Neuronal stem cell (in vitro differentiated cells): ENCODE results near the gene PSMA8.

Experiments used
- DNase-seq: peaks from one replicate; pipeline ENCODE4 v3.0.0-alpha.2; 2013; ENCODE audit warnings: low spot score
- H2AFZ ChIP-seq: one replicate; pipeline ENCODE4 v1.6.1; 2013; ENCODE audit warnings: mild to moderate bottlenecking, low read length, inconsistent platforms
- H2AK5ac ChIP-seq: 2 replicates; pipeline ENCODE4 v1.6.1; 2013; ENCODE audit warnings: low read depth, mild to moderate bottlenecking, inconsistent platforms, low read length, moderate library complexity, mixed read lengths
- H2BK120ac ChIP-seq: 2 replicates; pipeline ENCODE4 v1.6.1; 2013; ENCODE audit warnings: low read depth, mild to moderate bottlenecking, inconsistent platforms, low read length, moderate library complexity, mixed read lengths
- H2BK12ac ChIP-seq: one replicate; pipeline ENCODE4 v1.6.1; 2013; ENCODE audit warnings: low read length, inconsistent platforms
- H2BK15ac ChIP-seq: 2 replicates; pipeline ENCODE4 v1.6.1; 2013; ENCODE audit warnings: mild to moderate bottlenecking, low read length, inconsistent platforms, mixed read lengths
- H2BK5ac ChIP-seq: one replicate; pipeline ENCODE4 v1.6.1; 2013; ENCODE audit warnings: inconsistent platforms, mild to moderate bottlenecking, low read length, moderate library complexity
- H3K14ac ChIP-seq: one replicate; pipeline ENCODE4 v1.6.1; 2013; ENCODE audit warnings: low read length, inconsistent platforms
- H3K18ac ChIP-seq: 2 replicates; pipeline ENCODE4 v1.6.1; 2013; ENCODE audit warnings: low read length, inconsistent platforms
- H3K23ac ChIP-seq: 2 replicates; pipeline ENCODE4 v1.6.1; 2013; ENCODE audit warnings: low read depth, mild to moderate bottlenecking, mixed read lengths, low read length, inconsistent platforms; ENCODE audit not compliant: poor library complexity
- H3K27ac ChIP-seq: replicated peaks from 3 replicates; pipeline ENCODE4 v1.5.1; 2013; ENCODE audit warnings: low read length, inconsistent platforms
- H3K27me3 ChIP-seq, 3 experiments: 2 replicates each; pipeline ENCODE4 v1.6.1; 2013; ENCODE audit warnings: low read length in 3 of 3, mild to moderate bottlenecking in 2 of 3, inconsistent platforms in 1 of 3, low read depth in 1 of 3, mixed read lengths in 1 of 3, moderate library complexity in 1 of 3; ENCODE audit not compliant: control insufficient read depth in 3 of 3, insufficient read depth in 3 of 3
- H3K36me3 ChIP-seq, 2 donors: replicated peaks in 1 of 2; 2 replicates each; pipeline ENCODE4 v1.6.1; 2013; ENCODE audit warnings: low read length in 2 of 2; ENCODE audit not compliant: control insufficient read depth in 2 of 2, insufficient read depth in 2 of 2
- H3K4ac ChIP-seq: 2 replicates; pipeline ENCODE4 v1.6.1; 2013; ENCODE audit warnings: inconsistent platforms, mild to moderate bottlenecking, low read length, moderate library complexity
- H3K4me1 ChIP-seq, 2 donors: 1 replicate in 1 of 2; 2 replicates in 1 of 2; pipeline ENCODE4 v1.6.1; 2013; ENCODE audit warnings: low read length in 2 of 2, low read depth in 1 of 2; ENCODE audit not compliant: control insufficient read depth in 2 of 2, insufficient read depth in 1 of 2
- H3K4me2 ChIP-seq: one replicate; pipeline ENCODE4 v1.6.1; 2013; ENCODE audit warnings: mild to moderate bottlenecking, low read length, inconsistent platforms; ENCODE audit not compliant: insufficient read depth, poor library complexity, severe bottlenecking
- H3K4me3 ChIP-seq, 2 donors: 2 replicates each; pipeline ENCODE4 v1.5.1; 2013; ENCODE audit warnings: low read length in 2 of 2, mild to moderate bottlenecking in 2 of 2, inconsistent platforms in 1 of 2, moderate library complexity in 1 of 2
- H3K79me1 ChIP-seq: one replicate; pipeline ENCODE4 v1.6.1; 2013; ENCODE audit warnings: low read depth, mild to moderate bottlenecking, inconsistent platforms, low read length, moderate library complexity
- H3K9ac ChIP-seq: one replicate; pipeline ENCODE4 v1.6.1; 2013; ENCODE audit warnings: mild to moderate bottlenecking, low read depth, low read length, inconsistent platforms; ENCODE audit not compliant: poor library complexity
- H3K9me3 ChIP-seq, 2 donors: replicated peaks in 1 of 2; 2 replicates each; pipeline versions ENCODE3 to v1.6.1; 2013; ENCODE audit warnings: low read length in 2 of 2, mild to moderate bottlenecking in 2 of 2, inconsistent platforms in 1 of 2, low read depth in 1 of 2, mixed read lengths in 1 of 2, moderate library complexity in 1 of 2; ENCODE audit not compliant: control insufficient read depth in 2 of 2, insufficient read depth in 1 of 2
- H4K8ac ChIP-seq: one replicate; pipeline ENCODE4 v1.6.1; 2013; ENCODE audit warnings: low read depth, mild to moderate bottlenecking, inconsistent platforms, low read length, moderate library complexity
- H4K91ac ChIP-seq: one replicate; pipeline ENCODE4 v1.6.1; 2013; ENCODE audit warnings: low read length, low read depth, mild to moderate bottlenecking, inconsistent platforms; ENCODE audit not compliant: poor library complexity
- WGBS, 2 donors: extraction: QIAGEN DNeasy Blood & Tissue Kit; methylation state at CpG; one replicate each; pipeline ENCODE4 v1.1.7; 2013; ENCODE audit warnings: missing lambda C conversion rate in 2 of 2, mixed read lengths in 1 of 2; ENCODE audit not compliant: insufficient read length in 2 of 2, insufficient replicate concordance in 1 of 2; ENCODE audit errors: extremely low coverage in 2 of 2; 5-methylcytosine and 5-hydroxymethylcytosine counted together

The PSMA8 gene

GRCh38 chr18:26176134-26176533, 42.5 kb downstream of the PSMA8 start:
- H2BK5ac ChIP-seq, result no peak overlapping the region
- no peak overlapping the region for H3K9ac ChIP-seq
- H3K4me3 ChIP-seq, result no peak overlapping the region
- no peaks in the 10 kb centered on the region for H3K9me3 ChIP-seq
- H3K18ac ChIP-seq, result no peak overlapping the region
- no peak overlapping the region for H2BK15ac ChIP-seq
- H3K4me1 ChIP-seq, result no peaks in the 10 kb centered on the region
- no peak overlapping the region for H4K8ac ChIP-seq
- H3K79me1 ChIP-seq, result no peaks in the 10 kb centered on the region
- DNase-seq, result no peak
- no peak overlapping the region for H3K4ac ChIP-seq
- no peak overlapping the region for H2AK5ac ChIP-seq
- no peak overlapping the region for H3K4me2 ChIP-seq
- no peaks in the 10 kb centered on the region for H3K27me3 ChIP-seq
- H3K14ac ChIP-seq, result no peak overlapping the region
- H2BK12ac ChIP-seq, result no peak overlapping the region
- no peak overlapping the region for H2AFZ ChIP-seq
- no peaks in the 10 kb centered on the region for H3K36me3 ChIP-seq
- H3K23ac ChIP-seq, result no peak overlapping the region
- H4K91ac ChIP-seq, result no peak overlapping the region
- no peak overlapping the region for H3K27ac ChIP-seq
- no peak overlapping the region for H2BK120ac ChIP-seq

- Histone ChIP-seq H3K4me1 (no peaks in the 10 kb centered on the region), H3K23ac (no peak overlapping the region), H2AK5ac (no peak overlapping the region), H2AFZ (no peak overlapping the region), H3K27me3 (no peaks in the 10 kb centered on the region), H3K4ac (no peak overlapping the region), H4K91ac (no peak overlapping the region), H3K36me3 (no peaks in the 10 kb centered on the region), H2BK12ac (no peak overlapping the region), H3K9me3 (no peaks in the 10 kb centered on the region), H3K18ac (no peak overlapping the region), H3K4me3 (no peak overlapping the region), H2BK120ac (no peak overlapping the region), H3K4me2 (no peak overlapping the region), H3K14ac (no peak overlapping the region), H4K8ac (no peak overlapping the region), H3K9ac (no peak overlapping the region), H2BK15ac (no peak overlapping the region), H3K79me1 (no peaks in the 10 kb centered on the region), H2BK5ac (no peak overlapping the region), H3K27ac (no peak overlapping the region)
- no peak for DNase-seq
- no CpG with 5 or more reads among the region's 7 CpGs for WGBS, 2 donors
Observed at GRCh38 chr18:26181343-26181826, 47.7 kb downstream of the PSMA8 start.

GRCh38 chr18:26183395-26184112, 49.9 kb downstream of the PSMA8 start:
- Histone ChIP-seq H3K14ac (no peak overlapping the region), H2AK5ac (no peak overlapping the region), H3K27me3 (no peaks in the 10 kb centered on the region), H3K9ac (no peak overlapping the region), H3K4me1 (no peaks in the 10 kb centered on the region), H3K18ac (no peak overlapping the region), H3K27ac (no peak overlapping the region), H3K4me3 (no peak overlapping the region), H3K79me1 (no peaks in the 10 kb centered on the region), H2BK5ac (no peak overlapping the region), H2AFZ (no peak overlapping the region), H3K36me3 (no peaks in the 10 kb centered on the region), H3K23ac (no peak overlapping the region), H2BK15ac (no peak overlapping the region), H2BK120ac (no peak overlapping the region), H2BK12ac (no peak overlapping the region), H4K8ac (no peak overlapping the region), H3K9me3 (no peaks in the 10 kb centered on the region), H4K91ac (no peak overlapping the region), H3K4ac (no peak overlapping the region), H3K4me2 (no peak overlapping the region)
- DNase-seq, result no peak

- Histone ChIP-seq H3K4me2 (no peak overlapping the region), H2AFZ (no peak overlapping the region), H2BK12ac (no peak overlapping the region), H3K27me3 (no peaks in the 10 kb centered on the region), H3K4me1 (no peaks in the 10 kb centered on the region), H3K9me3 (no peaks in the 10 kb centered on the region), H3K4ac (no peak overlapping the region), H4K91ac (no peak overlapping the region), H2AK5ac (no peak overlapping the region), H2BK120ac (no peak overlapping the region), H4K8ac (no peak overlapping the region), H3K23ac (no peak overlapping the region), H3K27ac (no peak overlapping the region), H3K79me1 (no peaks in the 10 kb centered on the region), H3K18ac (no peak overlapping the region), H3K9ac (no peak overlapping the region), H3K4me3 (no peak overlapping the region), H3K14ac (no peak overlapping the region), H2BK15ac (no peak overlapping the region), H3K36me3 (no peaks in the 10 kb centered on the region), H2BK5ac (no peak overlapping the region)
- no CpG with 5 or more reads among the region's 2 CpGs for WGBS, 2 donors
- DNase-seq, result no peak
Observed at GRCh38 chr18:26185267-26185666, 51.6 kb downstream of the PSMA8 start.
